Measurements from ENCODE around the gene NDUFB4.

NDUFB4 gene

DNA sequence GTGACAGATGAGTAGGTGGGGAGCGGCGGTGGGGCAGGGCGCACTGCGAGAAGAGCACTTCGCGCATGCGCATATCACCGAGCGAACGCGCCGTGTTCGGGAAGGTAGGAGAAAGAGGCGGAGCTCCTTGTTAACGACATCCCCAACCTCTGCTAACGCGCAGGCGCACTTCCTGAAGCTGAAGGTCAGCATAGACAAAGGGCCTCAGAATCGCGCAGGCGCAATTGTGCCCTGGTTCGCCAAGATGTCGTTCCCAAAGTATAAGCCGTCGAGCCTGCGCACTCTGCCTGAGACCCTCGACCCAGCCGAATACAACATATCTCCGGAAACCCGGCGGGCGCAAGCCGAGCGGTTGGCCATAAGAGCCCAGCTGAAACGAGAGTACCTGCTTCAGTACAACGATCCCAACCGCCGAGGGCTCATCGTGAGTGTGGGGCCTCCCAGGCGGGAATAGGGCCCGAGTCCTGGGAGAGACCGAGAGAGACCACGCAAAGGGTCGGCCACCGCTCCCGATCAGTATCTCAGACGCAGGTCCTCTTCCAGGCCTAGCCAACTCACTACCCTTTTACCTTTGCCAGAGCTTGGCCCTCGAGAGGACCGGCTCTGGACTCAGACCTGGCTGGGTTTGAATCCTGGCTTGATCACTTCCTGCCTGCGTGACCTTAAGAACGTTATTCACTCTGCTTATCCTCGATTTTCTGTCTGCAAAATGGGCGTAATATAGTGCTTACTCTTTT lies at the start of gene NDUFB4:
TSS of gene NDUFB4 (plus strand) at position 221 of the 737 bp plus-strand sequence. CDS start at position 245, 24 bp downstream.
- peak; percentile 99 for DNase-seq (ENCODE audit: low read depth)

DNA sequence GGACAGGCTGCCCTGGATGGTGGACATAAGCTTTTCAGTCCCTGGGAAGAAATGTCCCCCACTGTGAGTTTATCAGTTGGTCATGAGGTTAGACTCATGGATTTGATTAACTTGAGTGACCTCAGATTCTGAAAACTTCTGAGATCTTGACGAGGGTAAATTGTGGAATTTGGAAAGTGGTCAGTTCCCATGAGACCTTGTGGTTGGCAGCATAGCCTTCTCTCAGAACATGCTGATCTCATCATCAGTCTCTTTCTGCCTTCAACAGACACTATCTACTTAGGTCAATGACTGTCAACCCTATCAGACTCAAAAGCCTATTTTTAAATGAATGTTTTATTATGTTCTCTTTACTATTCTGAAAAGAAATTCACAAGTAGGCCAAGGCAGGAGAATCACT lies 45.6 kb upstream of the NDUFB4 start:
- DNase-seq (ENCODE audit: low read depth), result no peak

GRCh38 chr3:120552184-120553172 lies 43.7 kb upstream of the NDUFB4 start:
- no peak for DNase-seq (ENCODE audit: low read depth)

DNA sequence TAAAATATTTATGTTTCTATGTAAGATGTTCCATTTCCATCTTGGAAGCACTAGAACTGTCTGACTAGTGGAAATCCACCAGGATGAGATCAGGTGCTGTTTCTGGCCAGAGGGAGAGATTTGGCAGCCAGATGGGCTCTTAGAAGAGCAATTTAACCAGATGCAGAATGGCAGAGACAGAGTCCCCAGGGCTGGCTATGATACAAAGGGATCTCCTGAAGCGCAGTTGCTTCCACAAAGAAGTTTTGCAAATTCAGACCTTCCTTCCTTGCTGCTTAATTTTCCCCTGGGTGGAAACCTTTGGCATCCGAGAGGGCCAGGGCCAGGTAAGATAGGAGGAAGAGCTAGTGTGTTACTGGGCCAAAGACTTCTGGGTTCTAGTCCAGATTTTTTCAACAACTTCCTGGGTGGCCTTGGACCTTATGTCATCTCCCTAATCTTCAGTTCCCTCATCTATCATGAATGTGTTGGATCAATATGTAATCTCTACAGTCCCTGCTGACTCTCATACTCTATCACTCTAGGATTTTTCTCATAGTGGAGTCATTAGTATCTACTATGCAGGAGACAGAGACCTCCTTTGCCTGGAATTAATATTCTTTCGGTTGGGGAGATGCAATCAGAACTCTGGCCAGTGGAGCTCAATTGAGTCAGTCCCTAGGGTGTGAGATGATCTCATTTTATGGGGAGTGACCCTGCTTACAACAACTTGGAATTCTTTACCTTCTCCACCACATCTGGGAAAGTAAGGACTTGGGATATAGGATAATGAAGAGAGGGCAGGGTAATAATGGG lies 41.1 kb upstream of the NDUFB4 start:
- DNase-seq (ENCODE audit: low read depth), result peak; percentile 27

GRCh38 chr3:120555657-120556509 lies 40.3 kb upstream of the NDUFB4 start:
- DNase-seq (ENCODE audit: low read depth), result no peak

- no peak for DNase-seq (ENCODE audit: low read depth)
These were observed 39.0 kb upstream of the NDUFB4 start for GRCh38 chr3:120557115-120557514.

DNA sequence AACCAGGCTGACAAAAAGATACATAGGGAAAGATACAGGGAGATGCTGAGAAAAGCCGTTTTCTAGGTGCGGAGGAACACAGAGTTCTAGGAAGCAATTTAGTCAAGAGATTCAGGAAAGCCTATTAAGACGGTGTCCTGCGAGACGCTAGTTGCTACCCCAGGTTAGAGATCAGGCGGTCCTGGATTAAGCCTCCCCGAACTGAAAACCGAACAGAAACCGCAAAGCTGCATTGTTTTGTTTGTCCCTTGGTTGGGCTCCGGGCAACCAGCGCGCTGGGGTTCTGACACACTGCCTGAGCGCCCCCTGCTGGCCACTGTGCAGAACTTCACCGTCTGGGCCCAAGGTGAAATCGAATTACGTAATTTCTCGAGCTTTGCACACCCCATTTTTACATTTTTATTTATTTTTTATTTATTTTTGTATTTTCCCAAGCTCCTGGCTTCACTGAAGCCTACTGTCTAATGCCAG lies 37.3 kb upstream of the NDUFB4 start:
- DNase-seq (ENCODE audit: low read depth), result peak; percentile 94

DNA sequence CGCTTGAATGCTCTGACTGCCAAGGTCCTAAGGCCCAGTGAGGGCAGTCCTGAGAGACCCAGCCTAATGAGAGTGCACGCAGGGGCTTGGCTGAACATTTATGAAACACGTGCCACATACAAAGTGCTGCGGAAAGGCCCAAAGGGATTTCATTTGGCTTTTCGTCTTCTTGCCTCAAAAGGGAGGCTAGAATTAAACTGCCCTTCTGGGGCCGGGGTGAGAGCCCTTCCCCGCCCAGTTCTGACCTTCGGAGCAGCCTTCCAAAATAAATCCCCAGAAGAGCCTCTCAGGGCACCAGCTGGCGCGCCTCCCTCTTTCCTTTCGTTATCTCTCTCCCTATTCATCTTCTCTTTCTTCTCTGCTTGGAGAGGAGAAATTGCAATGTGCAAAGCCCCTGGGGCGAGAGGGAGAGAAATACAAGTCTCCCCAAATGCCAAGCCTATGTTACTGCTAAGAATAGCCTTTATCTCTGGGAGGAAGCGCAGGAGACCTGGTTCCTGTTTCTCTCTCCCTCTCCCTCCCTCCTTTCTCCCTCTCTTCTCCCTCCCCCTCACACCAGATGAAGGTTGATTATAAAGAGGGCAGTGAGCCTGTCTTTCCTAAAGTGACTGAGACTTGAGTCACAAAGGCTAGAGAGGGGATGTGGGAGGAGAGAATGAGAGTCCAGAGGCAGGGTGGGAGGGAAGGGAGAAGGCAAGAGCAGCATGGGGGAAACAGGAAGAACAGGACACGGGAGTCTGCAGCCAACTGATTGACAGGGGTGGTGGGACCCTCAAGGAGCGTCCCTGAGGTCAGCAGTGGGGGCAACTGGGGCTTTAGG lies 36.7 kb upstream of the NDUFB4 start:
- peak; percentile 96 for DNase-seq (ENCODE audit: low read depth)

- DNase-seq (ENCODE audit: low read depth), result peak; percentile 76
These were observed 35.6 kb upstream of the NDUFB4 start for GRCh38 chr3:120560304-120561250.

- peak; percentile 79 for DNase-seq (ENCODE audit: low read depth)
These were observed 34.7 kb upstream of the NDUFB4 start for GRCh38 chr3:120561251-120562045.

- DNase-seq (ENCODE audit: low read depth), result no peak
These were observed 32.6 kb upstream of the NDUFB4 start for GRCh38 chr3:120563356-120564022.

DNA sequence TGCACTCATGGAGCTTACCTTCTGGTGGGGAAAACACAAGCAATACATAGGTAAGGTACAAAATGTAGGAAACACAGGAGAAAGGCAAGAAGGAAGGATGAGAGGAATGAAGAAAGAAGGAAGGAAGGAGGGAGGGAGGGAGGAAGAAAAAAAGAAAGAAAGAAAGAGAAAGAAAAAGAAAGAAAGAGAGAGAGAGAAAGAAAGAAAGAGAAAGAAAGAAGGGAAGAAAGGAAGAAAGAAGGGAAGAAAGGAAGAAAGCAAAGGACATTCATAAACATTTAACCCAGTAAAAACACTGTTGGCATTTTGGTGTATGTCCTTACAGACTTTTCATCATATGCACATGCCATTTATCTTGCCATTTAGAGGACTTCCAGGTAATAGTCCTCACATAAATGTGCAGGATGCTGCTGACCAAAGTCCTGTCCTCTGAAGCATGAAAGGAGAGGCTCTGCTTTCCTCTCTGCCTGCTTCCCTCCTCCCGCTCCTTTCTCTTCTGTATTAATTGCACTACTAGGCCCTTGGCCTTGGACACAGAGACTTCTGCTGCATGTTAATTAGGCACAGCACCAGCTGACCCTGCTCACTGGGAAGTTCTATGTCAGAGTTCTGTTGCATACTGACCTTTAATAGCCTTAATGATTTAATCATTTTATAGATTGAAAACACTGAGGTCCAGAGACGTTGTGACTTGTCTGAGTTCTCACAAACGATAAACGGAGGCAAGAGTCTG lies 29.7 kb upstream of the NDUFB4 start:
- no peak for DNase-seq (ENCODE audit: low read depth)

DNA sequence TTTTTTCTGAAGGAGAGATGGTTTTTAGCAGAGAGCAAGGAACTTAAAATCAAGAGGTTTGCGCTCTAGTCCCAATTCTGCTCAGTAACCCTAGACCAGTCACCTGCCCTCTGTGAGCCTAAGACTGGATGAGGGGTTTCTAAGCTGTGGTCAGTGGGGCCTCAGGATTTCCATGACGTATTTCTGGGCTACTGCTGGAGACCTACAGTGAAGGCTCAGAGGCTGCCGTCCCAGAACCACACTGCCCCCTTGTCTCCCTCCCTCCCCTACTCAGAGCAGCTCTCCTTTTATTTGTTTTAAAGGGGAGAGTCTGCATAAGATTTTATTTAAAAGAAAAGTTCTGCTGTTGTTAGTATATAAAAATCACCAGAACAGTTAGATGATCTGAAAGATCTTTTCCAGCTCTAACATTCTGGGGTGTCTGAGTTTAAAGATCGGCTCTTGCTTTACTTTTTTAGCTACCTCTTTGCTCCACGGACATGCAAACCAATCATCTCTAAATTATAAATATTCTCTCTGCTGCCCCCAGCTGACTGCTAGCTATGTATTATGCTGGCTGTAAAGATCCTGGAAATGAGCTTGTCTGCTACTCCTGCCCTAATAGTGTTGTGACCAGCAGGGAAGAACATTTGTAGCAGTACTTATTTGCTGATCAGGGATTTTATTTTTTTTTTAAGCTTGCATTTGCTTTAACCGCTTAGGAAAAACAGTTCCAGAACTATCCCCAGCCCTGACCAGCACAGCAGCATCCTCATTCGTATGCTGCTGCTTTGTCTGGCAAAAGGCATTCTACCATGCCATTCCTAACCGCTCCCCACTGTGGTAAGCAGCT lies 28.6 kb upstream of the NDUFB4 start:
- peak; percentile 70 for DNase-seq (ENCODE audit: low read depth)

DNA sequence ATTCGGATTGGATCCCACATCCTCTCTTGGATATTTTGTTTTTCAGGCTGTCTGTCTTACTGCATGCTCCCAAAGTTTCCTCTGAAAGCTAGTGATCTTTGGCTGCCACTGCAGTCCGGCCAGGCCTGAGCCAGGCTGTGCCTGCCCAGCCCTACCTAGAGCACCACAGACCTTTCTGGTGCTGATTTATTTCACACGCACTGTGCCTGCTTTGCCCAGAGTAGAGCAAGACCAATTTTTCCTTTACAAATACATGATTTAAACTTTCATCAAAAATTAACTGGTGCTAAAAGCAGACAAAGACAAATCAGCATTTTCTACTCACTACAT lies 28.0 kb upstream of the NDUFB4 start:
- no peak for DNase-seq (ENCODE audit: low read depth)

- peak; percentile 48 for DNase-seq (ENCODE audit: low read depth)
These were observed 27.5 kb upstream of the NDUFB4 start for GRCh38 chr3:120568598-120568997.
